AG10803 (cell line): ENCODE data around the gene CRB2.

Experiments used
- DNase-seq: peaks from one replicate; pipeline ENCODE4 v3.0.0; 2010; ENCODE audit warnings: low read depth
- H3K4me3 ChIP-seq: 2 replicates; pipeline ENCODE4 v1.5.1; 2011; ENCODE audit warnings: mild to moderate bottlenecking, low read length, control low read depth
- CTCF ChIP-seq: conservative IDR thresholded peaks from 2 replicates; pipeline ENCODE4 v1.5.1; 2011; ENCODE audit warnings: mild to moderate bottlenecking, low read length, control low read depth, inconsistent platforms

Gene CRB2

GRCh38 chr9:123422635-123423310 is 66.8 kb downstream of the CRB2 start:
- H3K4me3 ChIP-seq: no peak overlapping the region
- DNase-seq: no peak
- no peak for TF ChIP-seq CTCF

GRCh38 chr9:123423311-123423640 is 67.3 kb downstream of the CRB2 start:
- no peak overlapping the region for H3K4me3 ChIP-seq
- TF ChIP-seq CTCF: no peak
- DNase-seq: no peak

GRCh38 chr9:123424131-123424530 is 68.1 kb downstream of the CRB2 start:
- TF ChIP-seq CTCF: no peak
- DNase-seq: no peak
- H3K4me3 ChIP-seq: no peak overlapping the region

GRCh38 chr9:123424552-123425225 is 68.7 kb downstream of the CRB2 start:
- no peak for TF ChIP-seq CTCF

GRCh38 chr9:123425261-123425821 is 69.3 kb downstream of the CRB2 start:
- no peak for DNase-seq
- no peak overlapping the region for H3K4me3 ChIP-seq
- TF ChIP-seq CTCF: no peak

More at GRCh38 chr9:123424552-123425225, 68.7 kb downstream of the CRB2 start:
- DNase-seq: no peak
- no peak overlapping the region for H3K4me3 ChIP-seq

- no peak for TF ChIP-seq CTCF
- H3K4me3 ChIP-seq: no peak overlapping the region
- no peak for DNase-seq
Observed at GRCh38 chr9:123425836-123426365, 69.9 kb downstream of the CRB2 start.

- no peak for DNase-seq
- TF ChIP-seq CTCF: no peak
- H3K4me3 ChIP-seq: no peak overlapping the region
Observed at GRCh38 chr9:123426406-123426805, 70.4 kb downstream of the CRB2 start.
